Measurements from ENCODE around the gene KIAA0319L. TPM values are rescaled to one million over a fixed set of nuclear protein-coding genes. Genes with fewer than 3 reads are reported as not detected.
"Not testable (repeated sequence)": the region's sequence is repeated elsewhere in the genome, so short reads cannot be mapped to it uniquely, and the experiment has no call there.

KIAA0319L gene
- total RNA-seq, 2 experiments from 2014 or later: 25.3 to 44.9 TPM

GRCh38 chr1:35588197-35588910, 31.2 kb upstream of the KIAA0319L start:
- ChIA-PET CTCF (ENCODE audit: unreplicated experiment) (no interaction called here), POLR2A (no interaction called here)
- no peaks in the 10 kb centered on the region for H3K36me3 ChIP-seq (ENCODE audit: insufficient read depth, low read length)
- no peaks in the 10 kb centered on the region for H3K9me2 ChIP-seq (ENCODE audit: insufficient read depth, low read length)
- TF ChIP-seq CTCF (conservative IDR thresholded peaks at IDR 0.05; ENCODE audit: low read length) (no peak), EZH2phosphoT487 (IDR thresholded peaks at IDR 0.05; ENCODE audit: borderline replicate concordance, low read depth, low read length) (no peak)
- no peak overlapping the region for H2AFZ ChIP-seq (ENCODE audit: low read length)
- H3K4me1 ChIP-seq (ENCODE audit: insufficient read depth, low read length, poor library complexity, severe bottlenecking): no peaks in the 10 kb centered on the region
- H3K9me3 ChIP-seq (ENCODE audit: low read length): no peaks in the 10 kb centered on the region
- no peak for DNase-seq (ENCODE audit: low spot score)
- no peaks in the 10 kb centered on the region for H3K79me2 ChIP-seq (ENCODE audit: insufficient read depth, low read depth, low read length)
- intact Hi-C loops (cut with micrococcal nuclease; ENCODE audit: unreplicated experiment): no loop called here
- H3K4me3 ChIP-seq (ENCODE audit: low read depth, low read length, poor library complexity, severe bottlenecking): no peak overlapping the region
- BruUV-seq (replicated peaks): no TSS peak
- no peaks in the 10 kb centered on the region for H4K20me1 ChIP-seq (ENCODE audit: insufficient read depth, low read length)
- H3K27ac ChIP-seq (ENCODE audit: low read depth, low read length, poor library complexity, severe bottlenecking): no peak overlapping the region
- H3K4me2 ChIP-seq (ENCODE audit: low read length): no peak overlapping the region

DNA sequence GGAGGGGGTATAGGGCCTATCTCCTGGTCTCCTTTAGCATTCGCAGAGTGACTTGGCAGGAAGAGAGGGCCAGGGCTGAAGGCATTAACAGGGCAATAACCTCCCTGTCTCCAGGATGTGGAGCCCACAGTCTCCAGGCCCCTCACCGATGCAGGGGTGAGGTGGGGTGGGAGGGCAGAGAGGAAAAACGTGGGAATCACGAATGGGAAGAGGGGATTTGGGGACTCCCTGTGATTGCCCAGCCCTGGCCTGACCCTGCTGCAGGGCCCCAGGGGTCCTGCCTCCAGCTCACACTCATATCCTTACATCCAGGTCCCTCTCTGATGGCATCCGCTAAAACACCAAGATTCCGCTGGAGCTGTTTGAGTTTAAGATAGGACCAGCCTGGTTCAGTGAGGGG, 30.5 kb upstream of the KIAA0319L start:
- Histone ChIP-seq H3K36me3 (ENCODE audit: insufficient read depth, low read length) (no peaks in the 10 kb centered on the region), H3K9me2 (ENCODE audit: insufficient read depth, low read length) (no peaks in the 10 kb centered on the region), H4K20me1 (ENCODE audit: insufficient read depth, low read length) (no peaks in the 10 kb centered on the region), H3K4me2 (ENCODE audit: low read length) (no peak overlapping the region), H3K4me1 (ENCODE audit: insufficient read depth, low read length, poor library complexity, severe bottlenecking) (no peaks in the 10 kb centered on the region), H3K79me2 (ENCODE audit: insufficient read depth, low read depth, low read length) (no peaks in the 10 kb centered on the region), H3K27ac (ENCODE audit: low read depth, low read length, poor library complexity, severe bottlenecking) (no peak overlapping the region), H3K9me3 (ENCODE audit: low read length) (no peaks in the 10 kb centered on the region), H2AFZ (ENCODE audit: low read length) (no peak overlapping the region), H3K4me3 (ENCODE audit: low read depth, low read length, poor library complexity, severe bottlenecking) (no peak overlapping the region)
- CTCF ChIA-PET (ENCODE audit: unreplicated experiment): no interaction called here
- no TSS peak for BruUV-seq (replicated peaks)
- DNase-seq (ENCODE audit: low spot score): no peak
- intact Hi-C loops (cut with micrococcal nuclease; ENCODE audit: unreplicated experiment): no loop called here
- POLR2A ChIA-PET: no interaction called here
- TF ChIP-seq EZH2phosphoT487 (IDR thresholded peaks at IDR 0.05; ENCODE audit: borderline replicate concordance, low read depth, low read length) (no peak), CTCF (conservative IDR thresholded peaks at IDR 0.05; ENCODE audit: low read length) (no peak)

GRCh38 chr1:35586808-35587207, 29.6 kb upstream of the KIAA0319L start:
- no peaks in the 10 kb centered on the region for H3K9me3 ChIP-seq (ENCODE audit: low read length)
- no peak overlapping the region for H3K27ac ChIP-seq (ENCODE audit: low read depth, low read length, poor library complexity, severe bottlenecking)
- no TSS peak for BruUV-seq (replicated peaks)
- no peak for DNase-seq (ENCODE audit: low spot score)
- no peaks in the 10 kb centered on the region for H3K79me2 ChIP-seq (ENCODE audit: insufficient read depth, low read depth, low read length)
- H3K4me1 ChIP-seq (ENCODE audit: insufficient read depth, low read length, poor library complexity, severe bottlenecking): no peaks in the 10 kb centered on the region
- no peaks in the 10 kb centered on the region for H3K36me3 ChIP-seq (ENCODE audit: insufficient read depth, low read length)
- no peak overlapping the region for H3K4me3 ChIP-seq (ENCODE audit: low read depth, low read length, poor library complexity, severe bottlenecking)
- CTCF ChIA-PET (ENCODE audit: unreplicated experiment): no interaction called here
- intact Hi-C loops (cut with micrococcal nuclease; ENCODE audit: unreplicated experiment): no loop called here
- TF ChIP-seq EZH2phosphoT487 (IDR thresholded peaks at IDR 0.05; ENCODE audit: borderline replicate concordance, low read depth, low read length): no peak
- no peak for TF ChIP-seq CTCF (conservative IDR thresholded peaks at IDR 0.05; ENCODE audit: low read length)
- H4K20me1 ChIP-seq (ENCODE audit: insufficient read depth, low read length): no peaks in the 10 kb centered on the region
- POLR2A ChIA-PET: no interaction called here
- H3K4me2 ChIP-seq (ENCODE audit: low read length): no peak overlapping the region
- H3K9me2 ChIP-seq (ENCODE audit: insufficient read depth, low read length): no peaks in the 10 kb centered on the region
- no peak overlapping the region for H2AFZ ChIP-seq (ENCODE audit: low read length)

DNA sequence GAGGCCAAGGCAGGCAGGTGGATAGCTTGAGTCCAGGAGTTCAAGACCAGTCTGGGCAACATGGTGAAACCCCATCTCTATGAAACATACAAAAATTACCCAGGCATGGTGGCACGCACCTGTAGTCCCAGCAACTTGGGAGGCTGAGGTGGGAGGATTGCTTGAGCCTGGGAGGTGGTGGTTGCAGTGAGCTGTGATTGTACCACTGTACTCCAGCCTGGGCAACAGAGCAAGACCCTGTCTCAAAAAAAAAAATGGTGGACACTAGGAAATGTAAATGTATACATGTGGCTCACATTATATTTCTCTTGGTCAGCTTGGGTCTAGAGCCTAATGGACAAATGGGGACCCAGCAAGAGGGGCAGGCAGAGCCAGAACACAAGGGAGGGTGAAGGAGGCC, 28.6 kb upstream of the KIAA0319L start:
- H3K79me2 ChIP-seq (ENCODE audit: insufficient read depth, low read depth, low read length); H3K36me3 ChIP-seq (ENCODE audit: insufficient read depth, low read length); DNase-seq (ENCODE audit: low spot score); H3K9me3 ChIP-seq (ENCODE audit: low read length); H3K27ac ChIP-seq (ENCODE audit: low read depth, low read length, poor library complexity, severe bottlenecking); BruUV-seq (replicated peaks); H3K4me2 ChIP-seq (ENCODE audit: low read length); H3K9me2 ChIP-seq (ENCODE audit: insufficient read depth, low read length); H3K4me3 ChIP-seq (ENCODE audit: low read depth, low read length, poor library complexity, severe bottlenecking); H4K20me1 ChIP-seq (ENCODE audit: insufficient read depth, low read length); H3K4me1 ChIP-seq (ENCODE audit: insufficient read depth, low read length, poor library complexity, severe bottlenecking); H2AFZ ChIP-seq (ENCODE audit: low read length); intact Hi-C loops (cut with micrococcal nuclease; ENCODE audit: unreplicated experiment); POLR2A ChIA-PET: not testable (repeated sequence)
- CTCF ChIA-PET (ENCODE audit: unreplicated experiment): interaction anchor here (0.6 kb wide), 1 partner anchor 144 kb away, joined by 3 read pairs; no protein-coding TSS in a partner anchor

All from OCI-LY7 (cell line).